Left renal pelvis (tissue), 4 donors: ENCODE results near the gene PSKH1. TPM values are rescaled to one million over a fixed set of nuclear protein-coding genes. Genes with fewer than 3 reads are reported as not detected.
"Not testable (repeated sequence)": the region's sequence is repeated elsewhere in the genome, so short reads cannot be mapped to it uniquely, and the experiment has no call there.

ENCODE experiments used
- DNase-seq, 4 donors: peaks; one replicate each; pipeline ENCODE4 v3.0.0-alpha.2; 2013; ENCODE audit warnings: low read depth in 4 of 4, low spot score in 3 of 4
- polyA plus RNA-seq, 4 donors: library from polyadenylated mRNA; unstranded; fragments of 120-200 nt; gene quantifications; one replicate each; pipeline ENCODE4 v1.2.1, GENCODE V29; 2013; ENCODE audit not compliant: insufficient read length in 4 of 4

Gene PSKH1
- polyA plus RNA-seq, 4 donors, result 31.0 to 36.4 (median 34.3) TPM

GRCh38 chr16:67885545-67885944 lies 7.5 kb upstream of the PSKH1 start:
- DNase-seq, result no peak

DNA sequence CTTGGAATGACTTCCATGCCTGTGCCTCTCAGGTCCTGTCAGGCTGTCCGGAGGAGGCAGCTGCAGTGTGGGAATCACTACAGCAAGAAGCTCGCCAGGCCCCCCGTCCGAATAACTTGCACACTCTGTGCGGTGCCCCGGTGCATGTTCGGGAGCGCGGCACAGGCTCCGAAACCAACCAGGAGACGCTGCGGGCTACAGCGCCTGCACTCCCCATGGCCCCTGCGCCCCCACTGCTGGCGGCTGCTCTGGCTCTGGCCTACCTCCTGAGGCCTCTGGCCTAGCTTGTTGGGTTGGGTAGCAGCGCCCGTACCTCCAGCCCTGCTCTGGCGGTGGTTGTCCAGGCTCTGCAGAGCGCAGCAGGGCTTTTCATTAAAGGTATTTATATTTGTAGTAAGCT lies 7.1 kb upstream of the PSKH1 start:
- no peak for DNase-seq

DNA sequence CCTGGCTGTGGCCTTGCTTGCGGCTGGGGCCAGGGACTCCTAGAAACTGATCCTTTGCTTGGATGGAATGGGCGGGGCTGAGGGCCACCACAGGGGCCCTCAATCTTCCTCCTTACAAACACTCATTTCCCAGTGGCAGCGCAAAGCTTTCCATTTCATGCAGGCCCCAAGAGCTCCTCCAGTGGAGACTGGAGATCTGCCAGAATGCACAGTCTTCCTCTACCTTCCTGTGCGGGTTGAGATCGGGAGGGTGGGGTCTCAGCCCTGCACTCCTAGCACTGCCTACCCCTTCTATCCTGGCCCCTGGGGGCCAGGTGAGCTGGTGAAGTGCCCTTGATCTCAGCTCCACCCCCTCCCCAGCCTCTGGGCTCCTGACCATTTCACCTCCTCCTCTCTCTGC lies 6.7 kb upstream of the PSKH1 start:
- DNase-seq, result no peak

DNA sequence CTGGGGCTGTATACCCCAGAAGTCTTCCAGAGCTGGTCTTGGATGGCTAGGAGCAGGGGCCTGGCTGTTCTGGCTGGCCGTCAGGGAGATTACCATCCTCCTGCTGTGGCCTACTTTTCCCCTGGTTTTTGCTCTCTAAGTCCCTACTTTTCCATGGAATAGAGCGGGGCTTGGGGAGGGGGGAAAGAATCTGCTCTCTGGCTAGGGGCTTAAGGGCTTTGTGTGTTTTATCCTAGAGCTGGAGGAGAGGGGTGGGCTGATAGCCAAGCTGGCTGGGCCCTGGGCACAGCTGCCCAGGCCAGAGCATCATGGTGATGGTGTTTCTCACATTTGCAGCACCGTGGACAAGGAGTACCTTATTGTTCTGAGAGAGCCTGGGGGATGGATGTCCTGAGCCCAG lies 4.7 kb upstream of the PSKH1 start:
- no peak for DNase-seq

DNA sequence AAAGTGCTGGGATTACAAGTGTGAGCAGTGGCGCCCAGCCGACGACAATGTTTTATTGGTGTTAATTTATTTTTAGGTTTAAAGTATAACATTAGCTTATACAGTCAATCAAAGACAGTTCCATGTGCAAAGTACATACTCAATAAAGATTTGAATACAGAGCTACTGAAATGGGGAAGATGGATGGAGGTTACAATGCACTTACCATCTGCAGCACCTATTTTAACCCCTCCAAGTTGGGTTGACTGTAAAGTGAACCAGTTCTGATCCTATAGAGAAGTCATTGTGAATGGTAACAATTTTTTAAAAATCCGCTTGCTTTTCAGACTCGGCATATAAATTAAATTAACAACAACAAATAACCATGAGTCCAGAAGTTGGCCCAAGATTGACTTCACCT lies 679 bp upstream of the PSKH1 start:
- DNase-seq, result no peak

DNA sequence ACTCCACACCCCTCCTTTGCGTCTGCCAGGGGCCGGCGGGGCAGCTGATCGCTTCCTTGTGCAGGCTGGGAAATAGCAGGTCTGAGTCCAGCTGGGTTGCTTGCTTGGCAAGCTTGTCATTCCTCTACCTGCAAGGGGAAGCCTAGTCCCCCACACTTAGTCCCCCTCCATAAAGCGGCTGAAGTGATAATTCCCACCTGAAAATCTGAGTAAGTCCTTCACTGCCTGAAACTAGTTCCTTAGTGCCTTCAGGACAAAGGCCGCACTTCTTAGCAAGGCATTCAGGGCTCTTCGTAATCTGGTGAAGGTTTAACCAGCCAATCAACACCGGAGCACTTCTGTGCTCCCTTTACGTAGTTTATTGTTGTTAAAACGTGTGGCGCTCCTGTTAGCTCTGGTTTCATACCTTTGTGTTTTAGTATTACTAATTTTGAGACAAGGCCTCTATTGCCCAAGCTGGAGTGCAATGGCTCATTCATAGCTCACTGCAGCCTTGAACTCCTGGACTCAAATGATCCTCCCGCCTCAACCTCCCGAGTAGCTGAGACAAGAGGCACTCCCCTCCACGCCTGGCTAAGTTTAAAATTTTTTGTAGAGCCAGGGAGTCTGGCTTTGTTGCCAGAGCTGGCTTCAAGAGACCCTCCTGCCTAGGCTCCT lies 817 bp downstream of the PSKH1 start:
- no peak for DNase-seq

- no peak for DNase-seq
Observed at GRCh38 chr16:67897231-67897630, 4.2 kb downstream of the PSKH1 start.

GRCh38 chr16:67901734-67902133 lies 8.7 kb downstream of the PSKH1 start:
- DNase-seq, result no peak

DNA sequence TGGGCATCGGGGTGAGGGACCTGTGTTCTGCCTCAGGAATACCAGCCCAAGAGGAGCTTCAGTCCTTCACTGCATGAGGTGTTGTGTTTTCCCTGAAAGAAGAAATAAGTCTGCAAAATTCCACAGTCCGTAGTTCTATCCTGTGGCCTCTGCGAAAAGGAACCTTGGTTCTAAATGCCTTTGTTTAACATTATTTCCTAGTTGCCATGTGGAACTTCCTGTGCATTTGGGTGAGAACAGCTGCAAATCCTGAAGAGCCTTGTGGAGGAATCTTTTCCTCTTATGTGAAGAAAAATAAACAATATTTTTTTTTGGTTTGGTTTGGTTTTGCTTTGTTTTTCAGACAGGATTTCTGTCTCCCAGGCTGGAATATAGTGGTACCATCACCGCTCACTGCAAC lies 9.8 kb downstream of the PSKH1 start:
- DNase-seq, result no peak

- DNase-seq, result no peak
Observed at GRCh38 chr16:67907397-67908180, 14.5 kb downstream of the PSKH1 start.

- no peak for DNase-seq
Observed at GRCh38 chr16:67909056-67909742, 16.1 kb downstream of the PSKH1 start.

DNA sequence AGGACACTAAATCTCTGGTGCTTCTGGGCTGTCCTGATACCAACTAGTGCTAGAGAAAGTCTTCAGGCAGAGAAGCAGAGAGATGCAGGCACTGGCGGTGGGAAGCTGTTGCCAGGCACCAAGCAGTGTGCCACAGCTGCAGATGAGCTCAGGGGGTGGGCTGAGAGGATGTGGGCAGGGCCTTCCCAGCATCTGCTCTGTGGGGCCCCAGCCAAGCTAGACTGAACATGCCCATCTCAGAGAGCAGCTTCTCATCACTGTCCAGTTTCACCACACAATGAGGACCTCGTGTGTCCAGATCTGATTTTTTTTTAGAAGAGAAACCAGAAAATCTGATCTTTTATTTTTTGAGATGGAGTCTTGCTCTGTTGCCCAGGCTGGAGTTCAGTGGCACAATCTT lies 17.1 kb downstream of the PSKH1 start:
- no peak for DNase-seq

DNA sequence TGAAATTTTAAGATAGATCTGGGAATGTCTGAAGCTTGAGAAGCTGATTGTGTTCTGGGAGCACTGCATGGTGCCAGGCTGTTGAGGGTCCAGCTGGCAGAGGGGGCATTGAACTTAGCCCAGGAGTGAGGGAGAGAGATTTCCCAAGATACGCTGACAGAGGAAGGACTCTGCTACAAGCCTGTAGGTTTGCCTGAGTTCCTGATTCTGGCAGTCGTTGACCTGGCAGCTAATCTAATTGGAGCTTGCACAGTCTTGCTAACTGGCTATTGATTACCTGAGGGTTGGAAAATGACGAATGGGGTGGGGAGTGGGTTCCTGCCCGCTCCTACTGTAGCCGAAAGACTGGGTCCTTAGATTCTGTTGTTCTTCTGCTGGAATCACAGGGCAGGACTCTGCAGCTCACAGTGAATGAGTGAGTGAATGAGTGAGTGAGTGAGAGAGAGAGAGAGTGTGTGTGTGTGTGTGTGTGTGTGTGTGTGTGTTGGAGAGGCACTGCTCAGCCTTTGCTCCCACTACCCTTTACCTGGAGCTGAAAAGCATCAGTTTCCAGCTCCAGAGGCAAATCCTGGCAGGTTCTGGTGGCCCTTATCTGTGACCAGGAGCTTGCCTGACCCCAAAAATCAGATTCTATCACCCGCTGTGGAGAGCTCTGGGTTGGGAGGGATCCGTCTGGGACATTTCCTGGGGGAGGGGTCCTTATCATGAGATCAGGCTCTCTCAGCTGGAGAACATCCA lies 21.9 kb downstream of the PSKH1 start:
- DNase-seq, result no peak

DNA sequence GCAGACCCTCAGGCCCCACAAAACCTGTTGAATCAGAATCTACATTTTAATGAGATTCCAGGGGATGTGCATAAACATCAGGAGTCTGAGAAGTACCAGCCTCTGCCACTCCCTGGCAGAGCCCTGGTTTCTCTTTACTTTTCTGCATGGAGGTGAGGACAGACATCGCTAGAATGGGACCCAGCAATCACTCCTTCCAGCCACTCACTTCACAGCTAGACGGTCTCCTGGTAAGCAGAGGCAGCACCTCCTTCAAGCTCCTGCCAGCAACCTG lies 22.4 kb downstream of the PSKH1 start:
- DNase-seq, result not testable (repeated sequence)

DNA sequence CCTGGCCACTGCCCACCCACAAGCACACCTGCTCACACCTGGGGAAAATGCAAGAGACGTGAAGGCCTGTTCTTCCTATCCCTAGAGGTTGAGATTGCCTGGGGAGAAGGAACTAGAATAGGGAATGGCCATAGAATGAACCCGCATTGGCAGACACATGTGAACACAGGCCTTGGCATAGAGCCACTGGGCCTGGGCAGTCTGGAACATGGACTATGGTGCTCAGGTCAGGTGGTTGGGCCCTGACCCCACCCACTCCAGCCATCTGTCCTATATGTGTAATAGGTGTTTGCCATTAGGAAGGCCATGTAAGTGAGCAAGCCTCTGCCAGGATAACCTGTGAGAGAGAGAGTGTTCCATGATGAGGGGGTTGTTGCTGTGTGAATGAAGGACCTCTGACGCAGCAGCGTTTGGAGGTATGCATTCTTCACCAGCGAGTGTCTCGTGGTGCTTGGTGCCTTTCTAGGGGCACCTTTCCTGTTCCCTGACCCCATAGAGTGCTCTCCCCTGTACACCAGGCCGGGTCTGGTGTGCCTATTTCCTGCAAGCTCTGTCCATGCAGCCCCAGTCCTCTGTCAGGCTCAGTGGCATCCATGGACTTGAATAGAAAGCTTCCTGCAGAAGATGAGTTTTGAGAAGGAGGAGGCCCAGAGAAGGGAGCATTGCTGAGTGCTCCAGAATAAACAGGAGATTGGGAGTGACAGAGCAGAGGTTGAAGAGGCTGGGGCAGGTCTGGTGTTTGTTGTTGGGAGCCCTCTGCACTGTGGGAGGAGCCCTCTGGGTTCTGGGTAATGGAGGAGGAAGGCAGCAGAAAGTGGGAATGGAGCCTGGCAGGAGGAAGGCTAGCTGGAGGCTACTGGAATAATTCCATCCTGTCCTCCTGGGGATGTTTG lies 23.0 kb downstream of the PSKH1 start:
- no peak for DNase-seq

DNA sequence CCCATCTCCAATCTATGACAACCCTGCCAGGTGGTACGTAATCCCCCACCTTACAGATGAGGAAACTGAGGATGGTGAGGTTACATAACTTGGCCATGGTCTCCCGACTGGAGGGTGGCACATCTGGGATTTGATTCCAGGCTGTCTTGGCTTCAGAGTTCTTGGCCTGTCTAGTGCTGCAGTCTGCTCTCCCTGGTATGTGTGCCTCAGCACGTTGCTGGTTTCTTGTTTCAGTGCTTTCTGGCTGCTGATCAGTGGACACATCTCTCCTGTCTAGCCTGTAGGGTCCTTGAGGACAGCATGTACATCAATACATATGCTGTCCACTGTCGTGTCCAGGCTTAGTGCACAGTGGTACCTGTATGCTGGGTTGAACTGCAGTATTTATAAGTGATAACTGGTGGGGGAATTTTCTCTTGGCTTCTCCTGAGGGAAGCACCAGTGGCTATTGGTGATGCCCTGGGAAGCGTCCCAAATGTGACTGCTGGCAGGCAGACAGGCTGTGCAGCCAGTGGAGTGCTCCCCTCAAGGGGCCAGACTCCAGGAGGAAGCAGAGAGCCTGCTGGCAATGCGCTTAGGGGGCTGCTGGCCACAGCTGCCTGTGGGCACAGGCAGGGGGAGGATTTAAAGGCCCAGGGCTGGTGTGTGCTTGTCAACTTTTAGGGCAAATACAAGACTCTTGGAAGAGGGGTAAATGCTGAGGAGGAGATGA lies 24.2 kb downstream of the PSKH1 start:
- DNase-seq, result no peak

DNA sequence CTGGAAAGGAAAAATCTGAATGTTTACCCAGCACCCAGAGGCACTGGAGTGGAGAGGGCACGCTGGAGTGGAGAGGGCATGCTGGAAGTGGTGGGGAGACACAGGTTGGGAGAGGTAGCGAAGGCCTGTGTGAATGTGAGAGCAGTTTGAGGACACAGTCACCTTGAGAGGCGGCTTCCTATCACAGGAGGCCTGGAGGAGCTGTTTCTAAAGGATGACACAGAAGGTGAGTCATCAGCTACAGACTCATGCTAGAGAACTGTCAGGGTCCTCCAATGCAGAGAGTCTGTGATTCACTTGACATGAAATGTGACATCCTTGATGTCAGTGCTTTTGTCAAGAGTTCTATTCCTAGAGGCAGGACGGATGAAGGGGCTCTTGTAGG lies 24.8 kb downstream of the PSKH1 start:
- DNase-seq, result no peak

DNA sequence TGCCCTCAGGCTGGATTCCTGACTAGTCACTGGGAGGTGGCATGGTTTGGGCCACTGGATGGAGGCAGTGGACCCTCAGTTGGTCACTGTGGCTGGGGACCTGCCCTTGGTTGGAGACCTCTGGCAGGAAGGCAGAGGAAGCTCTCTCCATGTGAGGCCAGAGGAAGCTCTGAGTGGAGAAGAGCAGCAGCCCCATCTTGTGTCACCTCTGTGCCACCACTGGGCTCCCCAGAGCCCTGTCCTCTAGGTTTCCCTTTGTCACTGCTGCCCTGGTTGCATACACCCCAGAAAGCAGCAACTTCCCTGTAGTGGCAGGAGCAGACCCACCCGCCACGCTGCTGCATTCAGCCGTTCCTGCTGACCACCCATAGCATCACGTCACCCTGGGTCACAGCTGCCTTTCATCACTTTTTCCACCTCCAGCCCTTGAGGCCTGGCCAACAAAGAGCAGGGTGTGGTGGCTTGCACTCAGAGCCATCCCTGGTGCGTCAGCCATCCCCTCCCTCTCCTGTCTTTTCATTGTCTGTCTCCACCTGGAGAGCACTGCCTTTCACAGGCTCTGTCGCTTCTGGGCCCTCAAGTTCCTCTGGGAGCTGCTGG lies 26.7 kb downstream of the PSKH1 start:
- no peak for DNase-seq

- DNase-seq, result no peak
Observed at GRCh38 chr16:67922221-67922620, 29.2 kb downstream of the PSKH1 start.
